HG03095 (cell line): ENCODE measurements around the gene DPT.

Experiments used
- ATAC-seq: cut with Tn5 transposase; IDR thresholded peaks from one replicate; pipeline ENCODE4 v1.9.1; 2021; ENCODE audit warnings: moderate library complexity; ENCODE audit not compliant: unreplicated experiment

The DPT gene

DNA sequence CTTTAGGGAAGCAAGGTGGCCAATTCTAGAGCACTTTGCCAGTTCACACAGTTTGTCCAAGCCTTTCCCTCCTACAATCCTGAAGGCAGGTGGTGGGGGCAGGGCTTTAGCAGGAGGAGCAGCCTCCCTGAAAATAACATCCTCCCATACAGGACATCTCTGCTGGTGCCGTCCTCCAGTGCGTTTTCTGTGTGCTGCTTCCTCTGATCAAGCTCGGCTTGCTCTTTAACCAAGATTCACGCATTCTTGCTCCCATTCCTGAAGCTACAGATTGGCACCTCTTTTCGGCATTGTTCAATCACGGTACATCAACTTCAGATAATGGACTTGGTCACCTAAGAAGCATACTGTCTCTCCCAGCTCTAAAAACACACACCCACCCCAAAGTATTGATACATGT, 7.5 kb upstream of the DPT start:
- no peak for ATAC-seq

DNA sequence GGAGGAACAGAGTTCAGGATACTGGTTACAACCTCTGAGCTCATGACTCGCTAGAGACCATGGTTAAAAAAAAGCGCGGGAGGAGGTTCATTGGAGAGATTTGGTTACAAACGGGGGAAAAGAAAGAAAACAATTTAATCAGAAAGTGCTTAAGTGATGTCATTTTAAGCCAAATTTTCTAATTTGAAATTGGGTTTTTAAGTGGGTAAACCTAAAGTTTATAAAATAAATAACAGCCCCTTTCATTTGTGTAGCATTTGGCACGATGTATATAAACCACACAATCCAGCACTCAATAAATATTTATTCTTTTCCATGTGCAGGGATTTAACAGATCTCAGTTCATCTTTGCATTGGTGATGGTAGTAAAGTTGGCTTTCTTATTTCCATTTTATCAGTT, 7.0 kb upstream of the DPT start:
- ATAC-seq: no peak

DNA sequence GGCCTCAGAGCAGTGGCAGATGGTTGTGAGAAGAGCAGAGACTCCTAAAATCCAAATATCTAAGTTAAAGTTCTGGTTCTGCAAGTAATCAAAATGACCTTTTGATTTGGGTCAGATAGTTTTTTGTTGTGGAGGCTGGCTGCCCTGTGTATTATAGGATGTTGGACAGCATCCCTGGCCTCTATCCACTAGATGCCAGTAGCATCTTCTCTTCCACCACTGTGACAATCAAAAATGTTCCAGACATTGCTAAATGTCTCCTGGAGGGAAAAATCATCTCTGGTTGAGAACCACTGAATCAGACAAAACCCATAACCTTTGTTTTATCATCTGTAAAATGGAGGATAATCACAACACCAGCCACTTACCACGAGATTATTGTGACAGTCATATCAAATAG, 5.9 kb upstream of the DPT start:
- no peak for ATAC-seq

DNA sequence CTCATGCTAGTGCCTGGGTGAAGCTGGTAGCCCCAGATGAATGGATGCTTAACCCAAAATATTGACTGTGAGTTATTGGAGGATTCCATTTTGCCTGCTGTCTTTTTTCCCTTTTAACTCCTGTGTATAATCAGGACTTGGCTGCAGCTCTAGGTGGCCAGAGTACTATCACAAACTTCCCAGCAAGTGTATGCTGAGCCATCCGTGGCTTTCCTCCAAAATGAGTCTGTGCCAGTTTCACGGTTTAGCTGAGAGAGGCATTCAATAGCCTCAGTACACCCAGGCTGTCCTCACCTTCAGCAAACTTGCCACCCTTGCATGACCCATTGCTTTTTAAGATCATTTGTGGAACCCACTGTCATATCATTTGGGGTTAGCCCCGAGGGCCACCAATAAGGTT, 5.3 kb upstream of the DPT start:
- ATAC-seq: no peak

DNA sequence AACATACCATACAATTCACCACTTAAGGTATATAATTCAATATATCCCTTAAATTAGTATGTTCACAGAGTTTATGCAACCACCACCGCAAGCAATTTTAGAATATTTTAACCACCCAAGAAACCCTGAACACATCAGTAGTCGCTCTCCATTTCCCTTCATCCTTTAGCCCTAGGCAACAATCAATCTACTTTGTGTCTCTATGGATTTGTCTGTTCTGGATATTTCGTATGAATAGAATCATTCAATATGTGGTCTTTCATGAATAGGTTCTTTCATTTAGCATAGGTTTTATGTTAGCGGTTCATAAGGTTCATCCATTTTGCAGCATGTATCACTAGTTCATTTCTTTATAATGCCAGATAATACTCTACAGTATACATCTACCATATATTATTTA, 4.2 kb upstream of the DPT start:
- no peak for ATAC-seq

DNA sequence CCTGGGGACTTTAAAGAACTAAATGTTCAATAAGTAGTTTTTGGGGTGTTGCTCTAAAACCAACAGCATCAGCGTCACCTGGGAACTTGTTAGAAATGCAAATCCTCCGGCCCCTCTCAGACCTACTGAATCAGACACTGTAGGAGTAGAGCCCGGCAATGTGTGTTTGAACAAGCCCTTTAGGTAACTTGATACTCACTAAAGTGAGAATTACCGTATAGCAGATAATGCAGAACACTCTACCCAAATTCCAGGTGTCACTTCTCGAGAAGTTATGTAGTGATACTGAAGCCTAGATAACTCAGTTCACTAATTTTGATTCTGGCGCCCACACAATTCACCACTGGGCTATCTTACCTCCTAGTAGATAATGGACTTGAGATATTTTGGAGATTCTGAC, 3.7 kb upstream of the DPT start:
- no peak for ATAC-seq

DNA sequence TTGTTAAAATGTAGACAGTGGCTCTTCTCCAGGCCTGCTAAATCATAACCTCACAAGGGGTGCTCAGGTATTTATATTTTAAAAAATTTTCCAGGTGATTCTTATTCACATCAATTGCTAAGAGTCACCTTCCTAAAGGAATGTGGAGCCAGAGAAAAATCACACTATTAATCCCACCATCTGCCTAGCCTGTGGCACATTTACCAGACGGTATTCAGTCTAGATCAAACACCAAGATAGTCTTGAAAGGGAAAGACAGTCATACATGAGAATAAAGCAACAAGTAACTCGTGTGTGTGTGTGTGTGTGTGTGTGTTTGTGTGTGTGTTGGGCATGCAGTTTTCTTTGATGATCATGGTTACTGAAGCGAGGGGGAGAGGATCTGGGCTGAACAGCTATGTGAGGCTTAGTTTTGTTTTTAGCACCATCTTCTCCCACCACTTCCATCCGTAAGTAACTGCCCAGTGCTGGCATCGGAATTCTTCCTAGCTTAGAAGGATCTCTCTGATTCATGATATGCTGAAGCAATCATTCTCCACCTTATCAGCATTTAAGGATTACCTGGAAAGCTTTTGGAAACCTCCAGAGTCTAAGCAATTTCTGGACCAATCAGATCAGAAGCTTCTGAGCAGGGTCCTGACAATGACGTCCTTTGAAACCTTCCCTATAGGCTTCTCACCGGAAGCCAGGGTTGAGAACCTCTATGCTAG, 2.4 kb upstream of the DPT start:
- no peak for ATAC-seq

DNA sequence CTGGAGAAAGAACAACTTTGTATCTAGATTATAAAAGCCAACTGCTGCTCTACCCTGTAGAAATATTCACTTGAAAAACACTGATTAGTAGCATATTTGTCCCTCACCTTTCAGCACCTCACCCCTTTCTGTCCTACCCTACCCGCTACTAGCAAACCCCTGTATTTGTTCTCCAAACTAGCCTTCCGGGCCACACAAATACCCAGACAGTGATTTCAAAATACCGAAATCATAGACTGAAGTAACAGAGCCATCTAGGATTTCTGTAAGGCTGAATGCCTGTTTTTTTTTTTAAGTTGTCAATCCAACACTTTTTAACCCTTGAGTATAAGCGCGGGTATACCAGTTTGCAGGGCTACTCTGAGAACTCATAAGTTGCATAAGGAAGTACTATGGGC, 398 bp upstream of the DPT start:
- no peak for ATAC-seq

DNA sequence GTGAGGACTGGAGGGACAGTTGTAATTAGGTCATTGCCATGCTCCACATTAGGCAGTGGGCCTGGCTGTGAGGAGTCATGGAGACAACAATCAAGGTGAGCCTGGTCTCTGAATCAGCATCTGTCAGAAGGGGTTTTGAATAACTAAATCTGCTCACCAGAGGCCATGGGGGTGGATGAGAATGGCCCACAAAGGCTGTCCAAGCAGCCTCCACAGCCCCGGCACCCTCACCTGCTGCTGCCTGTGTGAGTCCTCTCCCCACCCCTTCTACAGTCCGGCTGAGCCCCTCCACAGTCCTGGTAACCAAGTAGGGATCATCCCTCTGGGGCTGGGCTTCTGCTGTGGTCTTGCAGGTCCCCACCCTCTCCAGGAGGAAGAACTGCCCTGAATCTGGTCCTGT, 2.3 kb downstream of the DPT start:
- ATAC-seq: no peak

DNA sequence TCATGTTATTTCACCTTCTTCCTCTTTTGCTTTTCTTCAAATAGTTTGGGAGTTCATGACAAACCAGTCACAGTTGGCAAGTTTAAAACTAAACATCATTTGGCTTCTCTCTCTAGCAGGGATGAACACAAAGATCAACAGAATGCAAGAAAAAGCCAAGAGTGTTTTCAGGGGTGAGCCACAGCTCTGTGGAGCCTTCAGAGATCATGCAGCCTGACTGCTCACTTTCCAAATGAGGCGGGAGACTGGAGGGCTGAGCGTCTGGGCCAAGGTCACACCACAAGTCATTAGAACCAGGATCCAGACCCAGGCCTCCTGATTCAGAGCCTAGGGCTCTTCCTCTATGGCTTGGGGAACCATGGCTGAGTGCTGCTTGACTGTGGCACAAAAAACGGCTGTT, 2.7 kb downstream of the DPT start:
- no peak for ATAC-seq

DNA sequence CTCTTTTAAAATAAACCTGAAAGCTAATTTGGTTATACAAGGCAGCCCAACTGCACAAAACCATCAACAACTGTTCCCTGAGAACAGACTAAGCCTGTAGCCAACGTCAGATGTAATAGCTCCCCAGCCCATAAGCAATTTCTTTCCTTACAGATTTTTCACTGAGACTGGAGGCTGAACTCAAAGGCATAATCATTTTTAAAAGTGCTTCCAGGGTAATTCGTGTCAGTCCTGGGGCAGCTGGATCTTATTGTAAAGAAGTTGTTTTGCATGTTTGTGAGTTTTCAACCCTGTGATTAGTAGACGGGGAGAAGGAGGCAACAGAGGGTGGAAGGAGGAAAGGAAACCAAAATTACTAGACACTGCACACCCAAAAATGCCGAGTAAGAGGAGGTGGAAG, 3.2 kb downstream of the DPT start:
- ATAC-seq: no peak

DNA sequence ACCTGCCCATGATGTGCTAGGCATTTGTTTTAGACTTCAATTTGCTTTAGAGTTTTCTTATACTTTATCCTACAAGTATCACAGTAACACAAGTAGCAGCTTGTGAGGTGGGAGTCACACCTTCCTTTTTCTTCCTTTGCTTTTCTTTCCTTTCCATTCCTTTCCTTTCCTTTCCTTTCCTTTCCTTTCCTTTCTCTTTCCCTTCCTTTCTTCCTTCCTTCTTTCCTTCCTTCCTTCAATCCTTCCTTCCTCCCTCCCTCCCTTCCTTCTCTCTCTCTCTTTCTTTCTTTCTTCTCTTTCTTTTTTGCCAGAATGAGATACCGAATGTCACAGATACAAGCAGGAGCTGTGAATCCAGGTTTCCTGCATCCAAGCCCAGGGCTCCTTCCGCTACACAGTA, 3.9 kb downstream of the DPT start:
- ATAC-seq: no peak

DNA sequence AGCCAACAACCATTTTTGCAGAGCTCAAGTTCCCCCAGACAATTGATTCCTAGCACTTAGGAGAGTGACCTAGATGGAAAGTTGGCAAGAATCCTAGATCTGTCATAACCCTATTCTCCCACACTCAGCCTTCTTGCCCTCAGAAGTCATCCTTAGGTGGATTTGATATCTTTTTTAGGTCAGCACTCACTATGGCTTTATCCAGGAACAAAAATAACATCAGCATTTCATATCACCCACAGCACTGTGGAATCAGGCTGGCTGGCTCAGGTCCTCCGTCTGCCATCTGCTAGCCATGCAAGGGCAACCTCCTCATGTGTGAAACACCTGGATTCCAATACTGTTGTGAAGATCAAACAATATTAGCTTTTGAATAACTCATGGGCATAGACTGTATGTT, 6.0 kb downstream of the DPT start:
- no peak for ATAC-seq

DNA sequence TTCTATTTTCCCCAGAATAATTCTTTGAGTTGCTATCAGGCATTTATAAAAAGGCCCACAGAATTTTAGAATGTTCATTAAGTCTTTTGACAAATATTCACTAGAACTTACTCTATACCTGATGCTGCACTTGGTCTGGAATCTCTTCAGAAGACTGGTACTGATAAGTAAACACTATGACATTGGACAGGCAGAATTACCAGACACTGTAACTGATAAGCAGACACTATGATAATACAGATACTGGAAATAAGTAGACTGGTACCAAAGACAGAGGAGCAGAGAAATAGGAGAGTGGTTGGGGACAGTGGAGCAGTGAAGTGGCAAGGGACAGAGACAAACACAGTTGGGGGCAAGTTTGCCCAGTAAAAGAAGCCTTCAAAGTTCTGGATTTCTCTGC, 8.2 kb downstream of the DPT start:
- ATAC-seq: no peak

DNA sequence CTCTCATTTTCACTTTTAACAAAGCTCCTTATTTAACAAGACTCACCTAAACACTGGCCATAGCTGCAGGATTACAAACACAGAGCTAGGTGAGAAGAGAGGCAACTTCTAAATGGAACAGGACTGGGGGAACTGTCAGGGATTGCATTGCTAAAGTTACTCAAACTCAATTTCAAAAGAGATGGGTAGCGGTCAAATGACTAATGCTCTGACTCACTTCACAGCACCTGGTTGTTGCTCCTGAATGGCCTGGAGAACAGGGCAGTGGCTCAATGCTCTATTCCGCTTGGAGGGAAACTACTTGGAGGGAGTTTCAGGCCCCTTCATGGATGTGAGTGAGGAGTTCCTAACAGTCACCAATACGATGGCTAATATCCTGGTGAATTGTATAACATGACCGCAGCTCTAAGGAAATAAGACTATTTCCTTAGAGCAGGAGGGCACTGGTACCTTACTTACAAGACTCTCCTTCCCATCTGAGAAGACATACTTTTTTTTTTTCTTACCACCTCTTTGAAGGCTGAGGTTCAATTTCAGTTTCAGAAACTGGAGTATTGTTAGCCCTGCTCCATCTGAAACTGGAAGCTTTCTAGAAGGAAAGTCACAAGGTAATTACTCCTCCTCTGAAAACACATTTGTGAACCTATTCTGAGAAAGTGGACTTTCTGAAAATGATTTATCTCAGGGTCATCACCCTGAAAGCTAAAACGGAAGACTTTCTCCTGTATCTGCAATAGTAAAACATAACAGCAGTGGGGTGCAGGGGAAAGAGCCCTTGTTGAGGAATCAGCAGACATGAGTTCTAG, 9.5 kb downstream of the DPT start:
- peak; percentile 78 for ATAC-seq

DNA sequence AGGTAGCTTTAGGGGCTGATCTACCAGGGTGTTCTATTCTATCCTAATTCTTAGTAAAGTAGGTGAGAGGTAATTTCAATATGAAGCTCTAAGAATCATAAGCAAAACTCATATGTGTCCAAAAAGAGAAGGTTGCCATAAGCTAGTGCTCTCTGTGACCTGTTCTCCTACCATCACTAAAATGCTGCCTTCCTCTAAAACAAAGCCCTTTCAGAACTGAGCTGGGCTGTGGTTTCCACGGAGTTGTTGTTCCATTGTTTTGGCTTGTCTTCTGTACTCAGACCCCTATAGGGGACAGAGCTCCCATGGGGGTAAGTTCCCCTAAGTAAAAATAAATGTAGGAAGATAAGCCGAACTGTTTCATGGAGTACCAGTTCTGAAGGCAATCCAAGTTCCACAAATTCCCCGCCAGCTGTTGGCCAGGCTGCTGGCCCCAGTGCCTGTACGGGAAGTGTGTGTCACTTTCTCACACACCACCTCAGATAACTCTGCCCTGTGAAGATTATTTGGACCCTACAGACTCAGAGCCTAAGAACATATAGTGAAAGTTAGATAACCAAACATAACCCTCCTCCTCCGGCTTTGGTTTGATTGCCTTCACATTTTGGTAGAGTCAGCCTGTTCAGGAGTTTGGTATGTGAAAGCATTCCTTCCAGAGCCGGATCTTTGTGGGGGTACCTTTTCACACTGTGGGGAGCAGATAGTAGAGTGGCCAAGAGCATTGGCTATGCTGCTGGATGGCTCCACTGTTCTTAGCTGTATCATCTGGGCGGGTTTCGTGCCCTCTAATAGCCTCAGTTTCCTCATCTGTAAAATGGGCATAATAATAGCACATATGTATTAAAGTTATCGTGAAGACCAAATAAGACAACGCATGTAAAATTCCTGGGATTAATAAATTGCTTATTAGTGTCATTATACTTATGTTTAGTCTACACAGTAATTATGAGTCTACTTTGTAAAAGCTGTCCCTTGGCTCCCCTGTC, 10.8 kb downstream of the DPT start:
- ATAC-seq: no peak

DNA sequence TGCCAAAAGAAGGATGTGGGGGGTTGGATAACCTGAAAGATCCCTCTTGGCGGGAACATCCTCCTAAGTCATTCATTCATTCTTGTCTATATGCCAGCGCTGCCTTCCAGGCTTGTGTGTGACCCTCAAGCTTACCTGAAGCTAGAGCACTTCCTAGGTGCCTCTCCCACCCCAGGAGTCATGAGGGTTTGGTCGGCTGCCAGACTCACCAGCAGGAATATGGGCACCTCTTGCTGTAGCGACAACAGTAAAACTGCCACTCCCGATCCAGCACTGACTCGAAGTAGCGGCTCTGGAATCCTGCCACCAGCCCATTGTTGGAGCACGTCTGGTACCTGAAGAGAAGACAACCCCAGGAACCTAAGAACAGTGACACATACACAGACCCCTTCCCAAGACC, 15.0 kb downstream of the DPT start:
- ATAC-seq: no peak

DNA sequence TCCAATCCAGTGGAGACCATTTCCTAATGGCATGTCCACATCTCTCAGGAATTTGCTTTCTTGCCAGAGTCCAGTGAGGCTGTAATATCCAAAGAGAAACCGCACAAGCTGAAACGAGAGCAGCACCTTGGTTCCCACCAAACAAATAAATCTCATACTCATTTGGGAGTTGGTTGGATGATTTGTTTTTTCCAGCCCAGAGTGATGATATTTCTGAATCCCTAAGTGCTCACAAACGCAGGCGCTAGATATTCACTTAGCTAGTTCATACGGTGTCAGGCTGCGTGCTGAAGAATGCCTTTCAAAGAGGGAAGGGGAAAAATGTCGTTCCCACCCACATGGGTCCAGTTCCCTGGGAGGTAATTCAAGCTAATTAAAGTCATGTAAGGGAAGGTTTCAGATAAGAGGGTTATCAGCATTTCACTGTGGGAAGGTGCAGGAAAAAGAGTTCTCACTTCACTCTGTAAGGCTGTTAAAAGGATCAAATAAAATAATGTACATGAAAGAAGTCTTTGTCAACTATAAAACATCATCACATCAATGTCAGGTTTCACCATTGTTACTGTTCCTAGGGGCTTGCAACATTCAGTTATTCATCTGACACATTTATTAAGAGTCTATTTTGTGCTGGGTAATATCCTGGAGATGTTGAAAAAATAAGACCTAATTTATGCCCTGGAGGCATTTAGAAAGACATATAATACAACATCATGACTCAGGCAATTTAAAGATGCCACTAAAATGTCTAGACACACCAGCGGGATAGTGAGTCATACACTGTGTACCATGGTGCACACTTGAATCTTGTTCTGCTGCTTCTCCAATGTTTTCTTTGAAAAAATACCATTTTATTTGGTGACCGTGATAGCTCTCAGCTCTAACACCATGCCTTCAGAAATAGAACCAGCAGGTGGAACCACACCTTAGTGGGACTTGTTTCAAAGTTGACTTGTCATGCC, 19.3 kb downstream of the DPT start:
- no peak for ATAC-seq

DNA sequence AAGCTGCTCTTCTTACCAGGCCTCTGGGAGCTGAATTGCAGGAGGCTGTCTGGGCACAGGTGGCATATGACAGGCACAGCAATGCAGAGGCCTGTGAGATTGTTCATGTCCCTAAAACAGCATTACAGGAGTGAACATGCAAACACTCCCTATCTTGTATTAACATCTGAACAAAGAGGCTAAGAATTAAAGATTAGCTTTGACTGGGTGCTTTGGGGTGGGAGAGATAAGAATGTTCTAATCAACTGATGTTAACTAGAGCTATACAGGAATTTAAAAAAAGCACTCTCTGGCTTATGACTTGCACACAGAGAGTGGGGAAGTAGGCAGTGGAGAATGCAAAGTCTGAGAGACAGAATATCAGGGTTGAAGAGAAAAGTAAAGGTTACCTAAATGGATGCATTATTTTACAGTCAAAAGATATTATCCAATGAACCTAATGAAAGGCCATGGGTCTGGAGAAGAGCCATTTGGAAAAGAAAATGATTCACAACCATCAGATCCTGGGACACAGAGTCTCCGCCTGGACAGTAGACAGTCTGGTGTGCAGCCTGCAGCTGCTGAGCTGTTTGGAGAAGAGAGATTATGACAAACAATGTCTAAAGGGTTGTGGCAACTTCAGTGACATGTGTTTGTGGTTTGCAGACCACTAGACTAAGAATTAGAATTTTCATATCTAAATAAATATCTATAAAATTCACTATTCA, 20.2 kb downstream of the DPT start:
- ATAC-seq: no peak
